GM13977 (cell line): ENCODE results near the gene RPA3.

Experiments
- DNase-seq: peaks from one replicate; pipeline ENCODE4 v3.0.0; 2012; ENCODE audit warnings: low spot score
- CTCF ChIP-seq: IDR thresholded peaks from 2 replicates; pipeline ENCODE4 v1.5.1; 2012; ENCODE audit warnings: mild to moderate bottlenecking, control low read depth; ENCODE audit not compliant: insufficient read depth; ENCODE audit errors: extremely low read depth, missing control alignments
- in situ Hi-C: fragments of 300-500 bp; cut with MboI; formaldehyde crosslinking; loops from one replicate; pipeline ENCODE4 v1.12.0; 2022; ENCODE audit warnings: low sequenced_read_pairs, low pct_unique_long_range_greater_than_20kb, mixed read lengths, inconsistent platforms; ENCODE audit not compliant: unreplicated experiment

RPA3 gene

DNA sequence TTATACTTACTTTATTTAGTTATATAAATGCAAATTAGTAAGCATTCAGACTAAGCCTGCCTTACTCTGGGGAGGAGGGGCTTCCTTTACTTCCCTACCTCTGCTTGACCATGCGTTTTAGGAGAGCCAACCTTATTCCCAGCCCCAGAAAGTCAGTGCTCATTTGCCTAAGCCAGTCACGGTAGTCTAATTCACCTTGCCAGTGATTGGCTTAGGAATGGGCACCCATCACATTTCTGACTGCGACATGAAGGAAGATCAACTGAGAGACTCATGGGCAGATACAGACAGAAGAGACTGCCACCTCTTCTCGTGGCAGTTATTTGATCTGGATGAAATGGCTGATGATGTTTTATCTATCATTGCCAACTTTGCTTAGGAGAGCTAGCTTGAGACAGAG is 29.5 kb downstream of the RPA3 start:
- no peak for DNase-seq
- in situ Hi-C loops, result no loop called here
- TF ChIP-seq CTCF, result no peak

- TF ChIP-seq CTCF, result no peak
- DNase-seq, result no peak
- in situ Hi-C loops, result no loop called here
Measured at GRCh38 chr7:7688310-7688709, 30.1 kb downstream of the RPA3 start.

DNA sequence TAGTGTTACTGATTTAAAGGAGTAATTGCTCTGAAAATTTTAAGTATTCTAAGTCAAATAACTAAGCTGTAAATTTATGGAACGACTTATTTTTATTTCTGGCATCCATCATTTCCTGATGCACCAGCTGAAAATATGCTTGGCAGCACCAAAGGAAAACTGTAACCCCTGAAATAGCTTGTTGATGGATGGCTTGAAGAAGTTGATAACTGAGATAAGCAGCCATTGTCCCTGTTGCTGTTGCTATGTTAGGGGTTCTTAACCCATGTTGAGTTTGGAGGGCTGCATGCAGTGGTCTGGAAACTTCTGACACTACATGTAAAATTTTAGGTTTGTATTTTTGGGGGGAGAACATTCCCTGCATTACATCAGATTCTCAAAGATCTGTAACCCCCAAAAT is 30.6 kb downstream of the RPA3 start:
- in situ Hi-C loops, result no loop called here
- no peak for DNase-seq
- no peak for TF ChIP-seq CTCF

GRCh38 chr7:7686811-7687508 is 31.4 kb downstream of the RPA3 start:
- no peak for TF ChIP-seq CTCF
- DNase-seq, result no peak
- in situ Hi-C loops, result no loop called here

GRCh38 chr7:7682861-7683260 is 35.5 kb downstream of the RPA3 start:
- in situ Hi-C loops, result no loop called here
- TF ChIP-seq CTCF, result no peak
- no peak for DNase-seq

GRCh38 chr7:7681936-7682329 is 36.5 kb downstream of the RPA3 start:
- DNase-seq, result no peak
- in situ Hi-C loops, result no loop called here
- no peak for TF ChIP-seq CTCF
